Prostate gland (tissue), 2 donors: ENCODE results near the gene ADPRS. TPM values are rescaled to one million over a fixed set of nuclear protein-coding genes. Genes with fewer than 3 reads are reported as not detected.

Source experiments
- DNase-seq: peaks from one replicate; pipeline ENCODE4 v3.0.0-alpha.2; 2019; ENCODE audit warnings: low spot score
- H3K27ac ChIP-seq, 2 donors: fragments of 200-600 bp; sonication (generic); 2 replicates each; pipeline ENCODE4 v1.5.1; 2017 to 2019
- H3K27me3 ChIP-seq: fragments of 200-600 bp; sonication (generic); replicated peaks from 2 replicates; pipeline ENCODE4 v1.5.1; 2019; ENCODE audit not compliant: insufficient read depth
- H3K36me3 ChIP-seq, 2 donors: fragments of 200-600 bp; sonication (generic); 1 replicate in 1 of 2; 2 replicates in 1 of 2; pipeline versions ENCODE4 v1.5.1 to v1.8.1; 2017 to 2019
- H3K4me1 ChIP-seq: fragments of 200-600 bp; sonication (generic); replicated peaks from 2 replicates; pipeline ENCODE4 v1.5.1; 2019
- H3K4me3 ChIP-seq, 2 donors: fragments of 200-600 bp; sonication (generic); 2 replicates each; pipeline ENCODE4 v1.5.1; 2017 to 2019
- H3K9me3 ChIP-seq: fragments of 200-600 bp; sonication (generic); 2 replicates; pipeline ENCODE4 v1.5.1; 2017
- CTCF ChIP-seq, 4 experiments: fragments of 200-600 bp in 2 of 4; fragments of 450-650 bp in 2 of 4; sonication (generic) in 2 of 4; IDR thresholded peaks; 1 replicate in 3 of 4; 2 replicates in 1 of 4; pipeline ENCODE4 v1.5.1; 2016 to 2019; ENCODE audit warnings: antibody characterized with exemption in 4 of 4, mild to moderate bottlenecking in 2 of 4, moderate library complexity in 2 of 4
- POLR2A ChIP-seq: fragments of 450-650 bp; IDR thresholded peaks from one replicate; pipeline ENCODE4 v1.6.1; 2016; ENCODE audit warnings: antibody characterized with exemption, mild to moderate bottlenecking
- POLR2AphosphoS5 ChIP-seq: sonication (generic); formaldehyde crosslinking; IDR thresholded peaks from one replicate; pipeline ENCODE4 v1.6.1; 2017; ENCODE audit warnings: antibody characterized with exemption
- WGBS: methylation state at CpG from one replicate; pipeline ENCODE4 v1.1.5; 2018; 5-methylcytosine and 5-hydroxymethylcytosine counted together
- intact Hi-C: fragments of 100-400 bp; cut with DNase I; formaldehyde crosslinking; loops from one replicate; pipeline ENCODE4 v1.14.2; 2022
- total RNA-seq, 2 donors: library from RNA; depleted of rRNA; stranded (reverse); fragments of >200 nt; gene quantifications; one replicate each; pipeline ENCODE4 v1.1.0, GENCODE V29; 2016

ADPRS gene
- total RNA-seq, 2 donors from 2014 or later = 50.7 to 70.0 TPM

GRCh38 chr1:36091698-36092097 lies 3.0 kb downstream of the ADPRS start:
- H3K4me1 ChIP-seq = peaks cover 8% of the 10 kb centered on the region
- intact Hi-C loops = no loop called here
- peaks cover 4 to 22% of the 10 kb centered on the region in 2 donors for H3K36me3 ChIP-seq
- no peak overlapping the region for H3K4me3 ChIP-seq
- no peaks in the 10 kb centered on the region for H3K9me3 ChIP-seq
- no peaks in the 10 kb centered on the region for H3K27me3 ChIP-seq
- TF ChIP-seq POLR2A (no peak), CTCF (IDR thresholded peaks at IDR 0.05) (no peak), POLR2AphosphoS5 (no peak)
- 89% methylated on average over 12 of the region's 13 CpGs for WGBS
- no peak overlapping the region for H3K27ac ChIP-seq
- DNase-seq = no peak

GRCh38 chr1:36092166-36092797 lies 3.6 kb downstream of the ADPRS start:
- H3K4me3 ChIP-seq = no peak overlapping the region
- no peak for DNase-seq
- peaks cover 4 to 22% of the 10 kb centered on the region in 2 donors for H3K36me3 ChIP-seq
- H3K4me1 ChIP-seq = peaks cover 8% of the 10 kb centered on the region
- H3K9me3 ChIP-seq = no peaks in the 10 kb centered on the region
- H3K27ac ChIP-seq = no peak overlapping the region
- WGBS = 85% methylated on average over 17 of the region's 17 CpGs
- no peak for TF ChIP-seq CTCF (IDR thresholded peaks at IDR 0.05)
- no peak for TF ChIP-seq POLR2AphosphoS5
- no peak for TF ChIP-seq POLR2A
- intact Hi-C loops = no loop called here
- H3K27me3 ChIP-seq = no peaks in the 10 kb centered on the region

GRCh38 chr1:36092798-36093185 lies 4.1 kb downstream of the ADPRS start:
- Histone ChIP-seq H3K27ac (no peak overlapping the region), H3K36me3 (peaks cover 4 to 22% of the 10 kb centered on the region in 2 donors), H3K27me3 (no peaks in the 10 kb centered on the region), H3K4me3 (no peak overlapping the region), H3K9me3 (no peaks in the 10 kb centered on the region), H3K4me1 (peaks cover 8% of the 10 kb centered on the region)
- TF ChIP-seq CTCF (IDR thresholded peaks at IDR 0.05) (no peak), POLR2A (no peak), POLR2AphosphoS5 (no peak)
- intact Hi-C loops = no loop called here
- no peak for DNase-seq
- WGBS = 75% methylated on average over 9 of the region's 9 CpGs

- H3K27ac ChIP-seq = no peak overlapping the region
- 81% methylated on average over 6 of the region's 7 CpGs for WGBS
- H3K27me3 ChIP-seq = no peaks in the 10 kb centered on the region
- no peaks in the 10 kb centered on the region for H3K9me3 ChIP-seq
- peaks cover 8% of the 10 kb centered on the region for H3K4me1 ChIP-seq
- peaks cover 4 to 22% of the 10 kb centered on the region in 2 donors for H3K36me3 ChIP-seq
- H3K4me3 ChIP-seq = no peak overlapping the region
- no peak for DNase-seq
- intact Hi-C loops = no loop called here
- TF ChIP-seq POLR2AphosphoS5 (no peak), CTCF (IDR thresholded peaks at IDR 0.05) (no peak), POLR2A (no peak)
These were observed 4.5 kb downstream of the ADPRS start for GRCh38 chr1:36093226-36093625.

GRCh38 chr1:36093929-36094328 lies 5.2 kb downstream of the ADPRS start:
- no peaks in the 10 kb centered on the region for H3K9me3 ChIP-seq
- H3K27me3 ChIP-seq = no peaks in the 10 kb centered on the region
- intact Hi-C loops = no loop called here
- TF ChIP-seq CTCF (IDR thresholded peaks at IDR 0.05) (no peak), POLR2AphosphoS5 (no peak), POLR2A (no peak)
- no peak overlapping the region for H3K27ac ChIP-seq
- peaks cover 8% of the 10 kb centered on the region for H3K4me1 ChIP-seq
- H3K4me3 ChIP-seq = no peak overlapping the region
- WGBS = 72% methylated on average over 3 of the region's 3 CpGs
- no peak for DNase-seq
- peaks cover 4 to 22% of the 10 kb centered on the region in 2 donors for H3K36me3 ChIP-seq
